ENCODE measurements around the gene AKAIN1.

- TF ChIP-seq POLR2A (IDR thresholded peaks at IDR 0.05; ENCODE audit: low read depth), result no peak
- TF ChIP-seq CTCF (IDR thresholded peaks at IDR 0.05), result no peak
- no peak for TF ChIP-seq EP300 (IDR thresholded peaks at IDR 0.05)
These were observed 38.5 kb downstream of the AKAIN1 start for GRCh38 chr18:5158587-5158986.
